Measurements from ENCODE around the gene NAALADL2. TPM values are rescaled to one million over a fixed set of nuclear protein-coding genes. Genes with fewer than 3 reads are reported as not detected.

NAALADL2 gene
- total RNA-seq, 1 donor from 2014 or later = 30.5 TPM

GRCh38 chr3:175001091-175001490 is 142.0 kb downstream of the NAALADL2 start:
- no peak for DNase-seq

- peak; percentile 27 for DNase-seq
Observed at GRCh38 chr3:175002732-175003143, 143.6 kb downstream of the NAALADL2 start.

GRCh38 chr3:175003590-175003989 is 144.5 kb downstream of the NAALADL2 start:
- DNase-seq = no peak

- DNase-seq = no peak
Observed at GRCh38 chr3:175005193-175005592, 146.1 kb downstream of the NAALADL2 start.

- peak; percentile 26 for DNase-seq
Observed at GRCh38 chr3:175005881-175006280, 146.7 kb downstream of the NAALADL2 start.

- DNase-seq = peak; percentile 5
Observed at GRCh38 chr3:175007306-175007705, 148.2 kb downstream of the NAALADL2 start.

- no peak for DNase-seq
Observed at GRCh38 chr3:175009295-175009694, 150.2 kb downstream of the NAALADL2 start.

- DNase-seq = no peak
Observed at GRCh38 chr3:175015056-175015635, 156.0 kb downstream of the NAALADL2 start.

GRCh38 chr3:175018946-175019727 is 160.0 kb downstream of the NAALADL2 start:
- no peak for DNase-seq

GRCh38 chr3:175020101-175020500 is 161.0 kb downstream of the NAALADL2 start:
- no peak for DNase-seq

- no peak for DNase-seq
Observed at GRCh38 chr3:175029828-175030227, 170.7 kb downstream of the NAALADL2 start.

GRCh38 chr3:175039875-175040274 is 180.7 kb downstream of the NAALADL2 start:
- DNase-seq = no peak

GRCh38 chr3:175041369-175041768 is 182.2 kb downstream of the NAALADL2 start:
- no peak for DNase-seq

GRCh38 chr3:175046601-175047000 is 187.5 kb downstream of the NAALADL2 start:
- peak; percentile 48 for DNase-seq

- DNase-seq = no peak
Observed at GRCh38 chr3:175047786-175048185, 188.7 kb downstream of the NAALADL2 start.

- DNase-seq = peak; percentile 70
Observed at GRCh38 chr3:175057401-175057800, 198.3 kb downstream of the NAALADL2 start.

GRCh38 chr3:175059788-175060187 is 200.7 kb downstream of the NAALADL2 start:
- no peak for DNase-seq

- no peak for DNase-seq
Observed at GRCh38 chr3:175065497-175065896, 206.4 kb downstream of the NAALADL2 start.

GRCh38 chr3:175066617-175067415 is 207.7 kb downstream of the NAALADL2 start:
- no peak for DNase-seq

GRCh38 chr3:175068587-175068986 is 209.5 kb downstream of the NAALADL2 start:
- no peak for DNase-seq

GRCh38 chr3:175070946-175071345 is 211.8 kb downstream of the NAALADL2 start:
- no peak for DNase-seq

GRCh38 chr3:175073219-175073905 is 214.2 kb downstream of the NAALADL2 start:
- DNase-seq = no peak
